AG09309 (cell line): ENCODE results near the gene FOXP1.

ENCODE experiments used
- DNase-seq: peaks from one replicate; pipeline ENCODE4 v3.0.0-alpha.2; 2010; ENCODE audit warnings: low read depth
- H3K4me3 ChIP-seq: 2 replicates; pipeline ENCODE4 v1.5.1; 2011; ENCODE audit warnings: mild to moderate bottlenecking, low read depth, low read length, moderate library complexity; ENCODE audit not compliant: control insufficient read depth
- CTCF ChIP-seq: IDR thresholded peaks from 2 replicates; pipeline ENCODE4 v1.5.1; 2011; ENCODE audit warnings: mild to moderate bottlenecking, low read depth, low read length, inconsistent platforms; ENCODE audit not compliant: insufficient read depth, control insufficient read depth; ENCODE audit errors: missing control alignments

The FOXP1 gene

DNA sequence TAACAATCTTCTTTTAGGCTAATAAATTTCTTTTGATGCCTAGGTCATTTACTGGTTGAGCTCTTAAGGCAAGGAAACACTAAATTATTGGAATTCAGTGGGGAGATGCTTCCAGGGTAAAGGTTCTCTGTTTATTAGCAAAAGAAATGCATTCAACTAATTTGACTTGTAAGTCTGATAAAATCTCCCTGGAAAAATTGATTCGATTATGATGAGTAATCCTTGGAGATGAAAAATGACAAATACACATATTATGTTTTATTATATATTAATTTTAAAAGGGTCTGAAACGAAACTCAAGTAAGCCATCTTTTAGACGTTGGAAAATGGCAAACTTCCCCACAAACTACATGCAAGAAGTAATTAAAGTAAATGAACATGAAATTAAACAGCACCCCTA lies 328.0 kb downstream of the FOXP1 start:
- DNase-seq: no peak
- H3K4me3 ChIP-seq: no peak overlapping the region
- no peak for TF ChIP-seq CTCF

DNA sequence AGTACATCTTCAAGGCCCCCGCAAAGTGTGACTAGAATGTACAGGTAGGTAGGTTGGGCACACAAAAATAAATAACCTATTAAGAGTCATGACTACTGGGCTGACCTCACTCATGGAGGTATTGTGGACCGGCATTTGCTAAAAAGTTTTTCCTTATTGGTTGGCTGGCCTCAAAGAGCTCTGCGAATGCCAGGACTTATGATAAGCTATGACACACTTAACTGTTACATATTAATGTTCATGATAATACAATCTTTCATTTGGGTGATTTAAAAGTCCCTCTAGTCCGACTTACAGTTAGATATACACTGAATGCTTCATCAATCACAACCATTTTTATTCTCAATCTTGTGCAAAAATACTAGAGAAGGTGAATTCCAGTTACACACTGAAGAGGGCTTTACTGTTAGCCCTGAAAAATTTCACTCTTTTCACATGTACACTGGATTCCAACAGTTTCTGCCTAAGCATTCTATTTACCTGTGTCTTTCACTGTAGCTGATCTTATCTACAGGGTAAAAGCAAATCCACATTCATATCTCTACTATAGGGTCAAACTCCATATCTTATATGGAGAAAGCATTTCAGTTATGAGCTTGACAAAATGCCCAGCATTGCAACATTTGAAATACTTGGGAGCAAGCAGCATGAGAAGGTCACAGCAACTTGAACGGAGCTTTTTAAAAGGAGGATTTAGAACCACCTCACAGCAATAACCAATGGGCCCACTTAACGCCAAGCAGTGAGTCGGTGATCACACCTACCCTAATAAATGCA lies 329.1 kb downstream of the FOXP1 start:
- DNase-seq: no peak
- no peak overlapping the region for H3K4me3 ChIP-seq
- TF ChIP-seq CTCF: no peak

DNA sequence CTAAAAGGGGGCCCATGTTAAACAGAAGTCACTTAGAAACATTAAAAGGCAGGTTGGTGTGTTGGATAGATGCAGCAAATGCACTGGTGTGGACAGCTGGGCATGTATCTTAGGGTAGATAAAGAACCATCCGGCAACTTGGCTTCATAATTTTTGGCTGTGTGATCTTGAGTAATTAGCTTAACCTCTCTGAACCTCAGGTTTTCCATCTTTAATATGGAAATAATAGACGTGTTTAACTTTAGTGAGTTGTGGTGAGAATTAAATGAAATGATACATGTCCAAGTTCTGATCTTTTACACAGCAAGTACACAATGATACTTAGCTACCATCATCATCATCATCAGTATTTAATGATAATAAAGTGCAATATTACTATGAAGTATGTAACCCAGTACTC lies 330.4 kb downstream of the FOXP1 start:
- DNase-seq: no peak
- TF ChIP-seq CTCF: no peak
- H3K4me3 ChIP-seq: no peak overlapping the region

- no peak for DNase-seq
- no peak overlapping the region for H3K4me3 ChIP-seq
- no peak for TF ChIP-seq CTCF
Observed at GRCh38 chr3:71252466-71252865, 331.1 kb downstream of the FOXP1 start.

- DNase-seq: peak; percentile 65
- H3K4me3 ChIP-seq: no peak overlapping the region
- no peak for TF ChIP-seq CTCF
Observed at GRCh38 chr3:71251156-71251775, 332.3 kb downstream of the FOXP1 start.

- H3K4me3 ChIP-seq: no peak overlapping the region
- no peak for DNase-seq
- no peak for TF ChIP-seq CTCF
Observed at GRCh38 chr3:71250026-71250425, 333.5 kb downstream of the FOXP1 start.

- no peak overlapping the region for H3K4me3 ChIP-seq
- no peak for TF ChIP-seq CTCF
- no peak for DNase-seq
Observed at GRCh38 chr3:71247958-71248335, 335.6 kb downstream of the FOXP1 start.
